Hippocampal formation (tissue), 2 donors: Measurements from ENCODE around the gene ZNF750.

Experiments used
- DNase-seq, 2 donors: peaks; one replicate each; lab custom pipeline; 2025; lab: John Stamatoyannopoulos, UW

The ZNF750 gene

GRCh38 chr17:82812058-82812457, 27.8 kb downstream of the ZNF750 start:
- no peak for DNase-seq

GRCh38 chr17:82810644-82811430, 29.0 kb downstream of the ZNF750 start:
- DNase-seq, result no peak

GRCh38 chr17:82808921-82809905, 30.6 kb downstream of the ZNF750 start:
- no peak for DNase-seq

- no peak for DNase-seq
Observed at GRCh38 chr17:82808006-82808405, 31.8 kb downstream of the ZNF750 start.

GRCh38 chr17:82807562-82807961, 32.3 kb downstream of the ZNF750 start:
- DNase-seq, result no peak

GRCh38 chr17:82807101-82807500, 32.7 kb downstream of the ZNF750 start:
- no peak for DNase-seq

- DNase-seq, result no peak
Observed at GRCh38 chr17:82806645-82807044, 33.2 kb downstream of the ZNF750 start.

GRCh38 chr17:82805823-82806222, 34.0 kb downstream of the ZNF750 start:
- no peak for DNase-seq

- no peak for DNase-seq
Observed at GRCh38 chr17:82805254-82805653, 34.6 kb downstream of the ZNF750 start.

- peak in 1 of 2 donors; percentile 12 for DNase-seq
Observed at GRCh38 chr17:82804442-82805191, 35.2 kb downstream of the ZNF750 start.

- DNase-seq, result no peak
Observed at GRCh38 chr17:82803606-82804005, 36.2 kb downstream of the ZNF750 start.

- DNase-seq, result no peak
Observed at GRCh38 chr17:82803185-82803584, 36.6 kb downstream of the ZNF750 start.

GRCh38 chr17:82802075-82802780, 37.6 kb downstream of the ZNF750 start:
- no peak for DNase-seq

- no peak for DNase-seq
Observed at GRCh38 chr17:82801377-82801970, 38.3 kb downstream of the ZNF750 start.

GRCh38 chr17:82800885-82801284, 38.9 kb downstream of the ZNF750 start:
- no peak for DNase-seq

- no peak for DNase-seq
Observed at GRCh38 chr17:82799591-82799990, 40.2 kb downstream of the ZNF750 start.

GRCh38 chr17:82798752-82799151, 41.1 kb downstream of the ZNF750 start:
- no peak for DNase-seq

GRCh38 chr17:82797061-82797460, 42.8 kb downstream of the ZNF750 start:
- no peak for DNase-seq

- DNase-seq, result no peak
Observed at GRCh38 chr17:82795615-82796014, 44.2 kb downstream of the ZNF750 start.

- DNase-seq, result no peak
Observed at GRCh38 chr17:82794781-82795482, 44.9 kb downstream of the ZNF750 start.
